M059J (cell line): ENCODE measurements around the gene CUTC. TPM values are rescaled to one million over a fixed set of nuclear protein-coding genes. Genes with fewer than 3 reads are reported as not detected.
"Not testable (repeated sequence)": the region's sequence is repeated elsewhere in the genome, so short reads cannot be mapped to it uniquely, and the experiment has no call there.

Source experiments
- DNase-seq: peaks from one replicate; pipeline ENCODE4 v3.0.0-alpha.2; 2012; ENCODE audit warnings: low read depth
- total RNA-seq: library from RNA; depleted of rRNA; stranded (reverse); fragments of >200 nt; shearing (Covaris generic); gene quantifications from 2 replicates; pipeline ENCODE4 v1.2.3, GENCODE V29; 2014

The CUTC gene
- total RNA-seq, 1 experiment from 2014 or later, result 29.5 TPM

- peak; percentile 52 for DNase-seq
These were observed 10.7 kb downstream of the CUTC start for GRCh38 chr10:99742701-99743100.

DNA sequence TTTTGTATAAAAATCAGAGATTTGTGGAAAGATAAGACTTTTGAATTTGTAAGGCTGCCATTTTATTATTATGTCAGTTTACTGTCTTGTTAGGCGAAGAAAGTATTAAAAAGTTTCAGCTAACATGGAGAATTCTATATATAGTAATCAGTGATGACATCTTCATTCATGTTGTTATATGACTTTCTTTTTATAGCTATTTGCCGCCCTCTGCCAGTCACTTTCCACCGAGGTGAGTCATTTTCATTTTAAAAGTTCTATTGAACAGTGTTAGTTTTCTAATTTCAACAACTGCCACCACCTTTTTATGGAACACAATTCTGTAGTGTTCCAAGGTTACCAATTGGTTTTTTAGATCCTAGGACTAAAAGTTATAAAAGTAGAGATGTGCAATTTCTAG lies 11.8 kb downstream of the CUTC start:
- no peak for DNase-seq

DNA sequence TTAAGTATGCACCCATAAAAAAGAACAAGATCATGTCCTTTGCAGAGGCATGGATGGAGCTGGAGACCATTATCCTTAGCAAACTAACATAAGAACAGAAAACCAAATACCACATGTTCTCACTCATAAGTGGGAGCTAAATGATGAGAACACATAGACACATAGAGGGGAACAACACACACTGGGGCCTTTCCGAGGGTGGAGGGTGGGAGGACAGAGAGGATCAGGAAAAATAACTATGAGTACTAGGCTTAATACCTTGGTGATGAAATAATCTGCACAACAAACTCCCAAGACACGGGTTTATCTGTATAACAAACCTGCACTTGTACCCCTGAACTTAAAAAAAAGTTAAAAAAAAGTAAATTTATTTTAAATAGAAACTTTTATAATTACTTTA lies 14.1 kb downstream of the CUTC start:
- DNase-seq, result not testable (repeated sequence)

DNA sequence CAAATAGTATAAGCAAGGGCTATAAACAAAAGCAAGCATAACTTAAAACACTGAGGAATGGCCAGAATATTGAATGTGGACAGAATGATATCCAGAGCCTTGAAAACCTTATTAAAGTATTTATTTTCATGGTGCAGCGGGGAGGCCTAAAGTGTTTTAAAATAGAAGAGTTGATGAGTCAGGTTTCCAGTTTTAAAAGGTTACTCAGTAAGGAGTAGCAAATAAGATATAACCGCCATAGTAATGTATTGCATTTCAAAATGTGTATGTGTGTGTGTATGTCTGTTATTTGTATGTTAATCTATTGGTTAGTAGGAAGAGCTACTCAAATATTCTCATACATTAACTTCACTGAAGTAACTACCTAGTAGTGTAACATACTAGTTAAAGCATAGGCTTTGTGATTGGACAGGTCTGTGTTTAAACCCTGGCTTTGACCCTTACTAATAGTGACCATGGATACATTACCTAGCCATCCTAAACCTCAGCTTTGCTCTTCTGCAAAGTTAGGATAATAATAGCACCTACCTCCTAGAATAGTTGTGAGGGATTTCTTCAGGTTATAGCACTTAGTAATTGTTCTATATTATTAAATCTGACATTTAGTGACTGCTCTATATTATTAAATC lies 16.9 kb downstream of the CUTC start:
- no peak for DNase-seq

- no peak for DNase-seq
These were observed 18.6 kb downstream of the CUTC start for GRCh38 chr10:99750641-99751040.

DNA sequence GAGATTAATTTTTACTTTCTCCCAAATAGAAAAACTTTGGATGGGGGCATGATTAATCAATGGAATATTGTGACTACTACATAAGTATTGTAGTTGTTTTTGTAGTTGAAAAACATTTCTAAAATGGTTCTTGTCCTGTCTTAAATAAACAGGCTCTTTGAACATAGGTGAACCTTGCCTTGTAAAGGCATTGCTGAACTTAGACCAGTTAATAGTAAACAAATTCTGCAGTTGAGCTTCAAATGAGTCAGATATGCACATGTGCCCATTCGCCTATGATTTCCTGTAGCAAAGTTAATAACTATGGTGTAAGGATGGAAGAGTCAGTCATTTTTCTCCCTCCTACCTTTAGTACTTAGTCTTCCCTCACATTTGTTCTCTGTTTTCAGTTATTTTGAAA lies 22.6 kb downstream of the CUTC start:
- no peak for DNase-seq

DNA sequence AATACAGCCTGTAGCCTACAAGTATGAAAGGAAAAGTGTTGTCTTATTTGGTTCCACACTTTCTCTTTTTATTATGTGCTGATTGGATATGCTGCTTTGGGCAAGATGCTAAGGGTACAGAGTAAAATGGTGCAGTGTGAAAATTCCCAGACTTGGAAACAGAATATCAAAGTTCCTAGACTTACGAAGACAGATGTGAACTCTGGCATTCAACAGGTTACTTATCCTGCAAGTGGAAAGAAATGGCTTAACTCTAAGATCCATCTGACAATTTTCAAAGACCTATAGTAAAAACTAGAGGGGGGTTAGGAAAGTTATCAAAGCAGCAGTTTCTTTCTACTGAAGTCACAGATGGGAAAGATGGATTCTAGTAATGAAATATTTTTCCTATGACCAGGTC lies 24.1 kb downstream of the CUTC start:
- DNase-seq, result no peak

DNA sequence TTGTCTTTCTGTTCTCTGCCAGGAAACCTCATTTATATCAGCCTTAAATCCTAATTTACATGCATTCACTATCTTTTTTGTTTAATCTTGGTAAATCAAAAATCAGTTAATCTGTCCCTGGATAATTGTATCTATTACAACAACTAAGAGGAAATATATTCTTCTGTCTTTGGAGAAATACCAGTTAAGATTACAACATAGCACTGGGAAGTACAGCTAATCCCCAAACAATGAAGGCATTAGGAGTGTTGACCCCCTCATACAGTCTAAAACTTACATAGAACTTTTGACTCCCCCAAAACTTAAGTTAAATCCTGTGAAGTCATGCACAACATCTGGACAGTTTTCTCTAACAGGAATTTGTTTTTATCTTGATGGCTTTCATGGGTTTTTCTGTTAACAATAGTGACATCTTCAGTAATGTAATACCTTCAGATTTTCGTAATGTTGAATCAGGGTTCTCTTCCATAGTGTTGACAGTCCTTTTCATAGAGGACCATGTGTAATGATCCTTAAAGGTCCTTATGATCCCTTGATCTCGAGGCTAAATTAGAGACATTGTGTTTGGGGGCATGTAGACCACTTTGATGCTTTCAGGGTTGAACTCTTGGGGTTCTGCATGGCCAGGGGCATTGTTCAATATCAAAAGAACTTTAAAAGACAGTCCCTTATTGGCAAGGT lies 26.3 kb downstream of the CUTC start:
- DNase-seq, result no peak

DNA sequence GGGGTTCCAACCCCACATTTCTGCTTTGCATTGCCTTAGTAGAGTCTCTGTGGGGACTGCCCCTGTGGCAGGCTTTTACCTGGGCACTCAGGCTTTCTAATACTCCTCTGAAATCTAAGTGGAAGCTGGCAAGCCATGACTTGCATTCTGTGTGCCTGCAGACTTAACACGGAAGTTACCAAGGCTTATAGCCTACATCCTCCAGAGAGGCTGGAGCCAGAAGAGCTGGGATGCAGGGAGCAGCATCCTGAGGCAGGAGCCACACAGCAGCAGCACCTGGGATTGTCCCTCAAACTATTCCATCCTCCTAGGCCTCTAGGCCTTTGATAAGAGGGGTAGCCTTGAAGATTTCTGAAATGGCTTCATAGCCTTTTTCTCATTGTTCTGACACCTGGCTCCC lies 28.3 kb downstream of the CUTC start:
- no peak for DNase-seq

- peak; percentile 29 for DNase-seq
These were observed 29.3 kb downstream of the CUTC start for GRCh38 chr10:99761365-99761764.

DNA sequence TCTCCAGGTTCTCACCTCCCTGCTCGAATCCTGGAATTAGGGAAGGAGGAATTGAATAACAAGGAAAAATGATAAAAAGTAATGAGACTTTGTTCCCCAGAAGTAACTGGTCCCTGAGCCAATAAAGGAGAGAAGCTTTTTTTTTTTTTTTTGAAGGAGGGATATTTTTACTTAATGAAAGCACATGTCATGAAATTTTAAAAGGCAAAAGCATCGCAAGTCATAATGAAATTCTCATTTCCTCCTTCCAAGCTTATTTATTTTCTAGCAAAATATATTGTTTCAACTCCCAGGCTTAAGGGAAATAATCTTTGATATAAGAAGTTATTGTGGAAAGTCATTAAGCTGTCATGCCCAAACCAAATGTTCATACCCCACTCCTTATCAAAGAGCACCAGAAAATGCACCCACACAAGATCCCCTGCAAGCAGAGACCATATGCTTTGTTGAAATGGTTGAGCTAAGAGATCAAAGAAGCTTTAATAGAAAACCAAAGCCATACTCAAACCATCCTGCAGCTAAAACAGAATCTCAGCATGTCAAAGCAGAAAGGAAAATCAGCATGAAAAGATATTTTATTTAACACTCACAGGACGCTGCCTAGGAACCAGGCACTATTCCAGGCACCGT lies 33.8 kb downstream of the CUTC start:
- no peak for DNase-seq

DNA sequence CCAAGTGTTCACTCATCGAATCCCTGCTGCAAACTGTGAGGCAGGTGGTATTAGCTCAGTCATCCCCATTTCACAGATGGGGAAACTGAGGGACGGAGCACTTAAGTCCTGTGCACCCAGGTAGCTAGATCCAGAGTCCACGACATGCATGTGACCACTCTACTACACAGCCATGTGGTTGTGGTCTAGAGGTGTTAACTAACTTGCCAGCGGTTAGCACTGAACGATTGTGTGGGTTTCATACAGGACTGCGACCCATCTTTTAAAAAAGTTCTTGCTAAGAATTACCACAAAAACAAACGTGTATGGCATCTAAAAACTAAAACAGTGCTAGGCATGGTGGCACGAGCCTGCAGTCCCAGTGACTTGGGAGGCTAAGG lies 34.3 kb downstream of the CUTC start:
- DNase-seq, result no peak

DNA sequence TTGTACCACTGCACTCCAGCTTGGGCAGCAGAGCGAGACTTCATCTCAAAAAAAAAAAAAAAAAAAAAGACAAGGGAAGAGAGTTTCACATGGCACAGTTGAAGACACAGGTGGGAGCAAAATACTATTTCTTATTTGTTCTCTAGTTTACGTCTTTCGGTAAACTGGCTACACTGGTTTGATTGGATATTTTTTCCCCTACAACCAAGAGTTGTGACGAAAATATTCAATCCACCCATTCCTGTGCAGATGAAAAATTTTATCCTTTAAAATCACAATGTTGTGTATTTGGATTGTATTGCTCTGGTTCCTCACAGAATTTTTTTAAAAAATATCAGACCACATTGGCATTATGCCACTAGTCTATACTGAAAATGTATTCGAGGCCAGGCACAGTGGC lies 35.9 kb downstream of the CUTC start:
- no peak for DNase-seq

DNA sequence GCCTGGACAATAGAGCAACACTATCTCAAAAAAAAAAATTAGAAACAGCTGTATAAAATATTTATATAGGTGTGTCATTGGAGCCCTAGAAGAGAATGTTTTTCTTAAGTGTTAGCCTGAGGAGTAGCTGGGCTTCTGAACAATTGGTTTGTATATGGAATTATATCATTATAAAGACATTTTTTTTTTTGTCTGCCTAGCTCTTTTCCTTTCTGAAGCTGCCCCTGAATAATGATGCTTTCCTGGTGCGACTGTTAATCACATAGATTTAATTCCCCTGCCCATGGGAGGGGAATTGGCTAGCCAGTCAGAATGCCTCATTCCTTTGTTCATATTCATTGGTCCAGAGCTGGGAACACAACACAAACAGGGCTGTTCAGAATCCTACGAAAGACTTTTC lies 36.5 kb downstream of the CUTC start:
- no peak for DNase-seq

GRCh38 chr10:99769706-99770105 lies 37.7 kb downstream of the CUTC start:
- DNase-seq, result no peak

- DNase-seq, result no peak
These were observed 38.5 kb downstream of the CUTC start for GRCh38 chr10:99770408-99771045.

GRCh38 chr10:99775850-99776249 lies 43.8 kb downstream of the CUTC start:
- DNase-seq, result peak; percentile 84

- no peak for DNase-seq
These were observed 46.1 kb downstream of the CUTC start for GRCh38 chr10:99777918-99778714.

GRCh38 chr10:99779335-99779734 lies 47.3 kb downstream of the CUTC start:
- peak; percentile 81 for DNase-seq

DNA sequence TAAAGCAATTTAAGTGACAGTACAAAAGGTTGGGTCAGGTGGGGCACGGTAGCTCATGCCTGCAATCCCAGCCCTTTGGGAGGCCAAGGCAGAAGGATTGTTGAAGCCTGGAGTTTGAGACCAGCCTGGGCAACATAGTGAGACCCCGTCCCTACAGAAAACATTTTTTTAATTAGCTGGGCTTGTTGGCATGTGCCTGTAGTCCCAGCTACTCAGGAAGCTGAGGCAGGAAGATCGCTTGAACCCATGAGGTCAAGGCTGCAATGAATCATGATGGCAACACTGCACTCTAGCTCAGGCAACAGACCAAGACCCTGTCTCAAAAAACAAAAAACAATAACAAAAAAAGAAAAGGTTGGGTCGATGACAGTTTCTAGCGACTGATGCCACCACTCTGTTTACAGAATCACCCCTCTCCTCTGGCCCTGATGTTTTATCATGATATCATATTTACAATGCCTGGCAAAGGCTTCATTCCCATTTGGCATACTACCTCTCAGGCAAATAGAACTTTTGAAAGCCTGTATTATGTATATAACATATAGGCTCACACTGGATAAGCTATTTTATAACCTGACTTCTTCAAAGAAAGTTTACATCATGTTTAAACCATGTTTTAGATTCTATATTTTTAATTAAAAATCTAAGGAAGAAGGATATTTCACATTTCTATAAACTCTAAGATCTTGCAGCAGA lies 49.8 kb downstream of the CUTC start:
- DNase-seq, result peak; percentile 31
